ENCODE measurements around the gene IQCE.

The IQCE gene

DNA sequence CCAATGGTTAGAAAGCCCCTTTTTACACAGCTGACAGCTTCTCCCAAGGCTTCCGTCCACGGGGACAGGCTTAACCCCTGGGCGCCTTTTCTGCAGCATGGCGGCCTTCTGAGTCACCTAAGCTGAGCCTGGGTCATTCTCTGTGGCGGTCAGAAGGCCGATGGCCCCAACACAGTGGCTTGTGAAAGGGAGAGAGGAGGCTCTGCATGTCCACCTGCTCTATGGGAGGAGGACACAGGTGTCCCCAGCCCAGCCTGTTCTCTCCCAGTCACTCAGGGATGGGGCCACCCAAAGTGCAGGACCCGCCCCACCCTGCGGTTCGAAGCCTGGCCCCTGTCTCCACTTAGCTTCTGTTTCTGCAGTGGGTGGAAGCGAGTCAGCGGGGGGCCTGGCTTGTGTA lies 52.6 kb downstream of the IQCE start:
- CTCF ChIA-PET: interaction anchor here (1.0 to 1.6 kb wide), 4 partner anchors 10 to 60 kb away, joined by 3 to 5 read pairs (median 3); no protein-coding TSS in a partner anchor
- POLR2A ChIA-PET: no interaction called here
- DNase-seq (ENCODE audit: extremely low spot score): no peak
- TF ChIP-seq CTCF (IDR thresholded peaks at IDR 0.05; ENCODE audit: control extremely low read depth, extremely low read depth, low read depth, missing control alignments): no peak

DNA sequence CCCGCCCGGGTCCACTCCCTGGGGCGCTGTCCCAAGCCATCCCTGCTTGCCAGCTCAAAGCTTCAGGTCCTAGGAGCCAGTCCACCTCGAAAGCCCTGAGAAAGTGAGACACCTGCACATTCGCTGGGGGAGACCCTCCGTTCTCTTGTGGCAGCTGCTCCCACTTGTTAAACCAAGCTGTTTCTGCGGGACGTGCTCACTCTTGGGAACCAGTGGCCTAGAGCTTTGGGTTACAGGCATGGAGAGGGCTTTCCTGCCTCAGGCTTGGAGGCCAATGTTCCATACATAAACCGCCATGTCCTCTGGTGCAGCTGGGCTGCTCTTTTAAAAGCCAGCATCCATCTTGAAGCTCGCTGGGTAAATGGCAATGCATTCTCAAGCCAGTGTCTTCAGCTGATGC lies 53.1 kb downstream of the IQCE start:
- no peak for DNase-seq (ENCODE audit: extremely low spot score)
- no peak for TF ChIP-seq CTCF (IDR thresholded peaks at IDR 0.05; ENCODE audit: control extremely low read depth, extremely low read depth, low read depth, missing control alignments)
- POLR2A ChIA-PET: no interaction called here
- CTCF ChIA-PET: interaction anchor here (1.2 kb wide), 3 partner anchors 13 to 44 kb away, joined by 3 read pairs; no protein-coding TSS in a partner anchor

DNA sequence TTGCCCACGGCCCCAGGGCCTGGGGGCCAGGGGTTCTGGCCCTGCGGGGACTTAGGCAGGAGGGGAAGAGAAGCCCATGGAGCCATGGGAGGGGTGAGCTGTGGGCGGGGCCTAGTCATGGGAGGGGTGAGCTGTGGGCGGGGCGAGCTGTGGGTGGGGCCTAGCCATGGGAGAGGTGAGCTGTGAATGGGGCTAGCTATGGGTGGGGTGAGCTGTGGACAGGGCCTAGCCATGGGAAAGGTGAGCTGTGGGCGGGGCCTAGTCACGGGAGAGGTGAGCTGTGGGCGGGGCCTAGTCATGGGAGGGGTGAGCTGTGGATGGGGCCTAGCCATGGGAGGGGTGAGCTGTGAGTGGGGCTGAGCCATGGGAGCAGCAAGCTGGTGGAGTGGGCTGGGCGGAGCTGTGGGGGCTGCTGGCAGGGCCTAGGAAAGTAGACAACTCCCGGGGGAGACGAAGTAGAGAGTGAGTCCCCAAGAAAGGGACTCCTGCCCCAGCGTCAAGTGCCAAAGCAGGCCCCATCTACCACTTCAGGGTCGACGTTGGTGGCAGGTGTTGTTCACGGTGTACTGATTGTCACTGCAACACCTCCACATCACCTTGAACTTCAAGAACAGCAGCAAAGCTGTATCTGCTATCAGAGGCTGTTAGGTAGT lies 53.8 kb downstream of the IQCE start:
- POLR2A ChIA-PET: no interaction called here
- no peak for DNase-seq (ENCODE audit: extremely low spot score)
- no peak for TF ChIP-seq CTCF (IDR thresholded peaks at IDR 0.05; ENCODE audit: control extremely low read depth, extremely low read depth, low read depth, missing control alignments)
- CTCF ChIA-PET: interaction anchor here (1.2 kb wide), 3 partner anchors 12 to 45 kb away, joined by 3 read pairs; no protein-coding TSS in a partner anchor

- DNase-seq (ENCODE audit: extremely low spot score): no peak
- TF ChIP-seq CTCF (IDR thresholded peaks at IDR 0.05; ENCODE audit: control extremely low read depth, extremely low read depth, low read depth, missing control alignments): no peak
- ChIA-PET POLR2A (no interaction called here), CTCF (interaction anchor here (1.0 to 1.5 kb wide), 4 partner anchors 16 to 145 kb away, joined by 3 to 4 read pairs (median 3); no protein-coding TSS in a partner anchor)
Measured at GRCh38 chr7:2613098-2613930, 54.5 kb downstream of the IQCE start.

DNA sequence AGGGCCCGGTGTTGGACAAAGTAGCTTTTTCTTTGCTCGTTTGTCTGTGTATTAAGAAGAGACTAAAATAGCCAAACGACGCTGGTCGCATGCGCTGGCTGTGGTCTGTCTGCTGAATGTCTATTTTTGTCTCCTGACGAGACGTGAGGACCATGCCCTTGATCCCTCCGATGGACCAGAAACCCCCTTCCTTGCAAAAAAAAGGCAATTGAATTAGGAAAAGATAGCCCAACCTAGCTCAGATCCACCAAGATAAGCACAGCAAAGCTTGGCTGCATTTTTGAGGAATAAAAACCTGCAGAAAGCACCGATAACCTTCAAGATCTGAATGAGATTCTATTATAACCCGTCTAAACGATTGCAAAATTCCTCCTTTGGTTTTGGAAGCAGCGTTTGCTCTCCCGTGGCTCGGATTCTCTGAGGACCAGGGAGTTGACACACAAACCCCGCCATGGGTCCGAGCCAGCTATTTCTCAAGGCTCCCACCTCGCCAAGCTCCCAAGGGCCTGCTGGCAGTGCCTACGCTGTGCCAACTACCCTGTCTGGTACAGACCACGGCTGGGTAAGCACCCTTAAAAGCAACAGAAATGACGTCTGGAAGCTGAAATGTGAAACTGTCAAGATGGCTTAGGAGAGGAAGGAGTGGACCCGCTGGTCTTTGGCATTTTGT lies 55.3 kb downstream of the IQCE start:
- TF ChIP-seq CTCF (IDR thresholded peaks at IDR 0.05; ENCODE audit: control extremely low read depth, extremely low read depth, low read depth, missing control alignments): no peak
- CTCF ChIA-PET: interaction anchor here (1.0 to 1.5 kb wide), 3 partner anchors 17 to 146 kb away, joined by 3 to 4 read pairs (median 3); no protein-coding TSS in a partner anchor
- no peak for DNase-seq (ENCODE audit: extremely low spot score)
- POLR2A ChIA-PET: no interaction called here

DNA sequence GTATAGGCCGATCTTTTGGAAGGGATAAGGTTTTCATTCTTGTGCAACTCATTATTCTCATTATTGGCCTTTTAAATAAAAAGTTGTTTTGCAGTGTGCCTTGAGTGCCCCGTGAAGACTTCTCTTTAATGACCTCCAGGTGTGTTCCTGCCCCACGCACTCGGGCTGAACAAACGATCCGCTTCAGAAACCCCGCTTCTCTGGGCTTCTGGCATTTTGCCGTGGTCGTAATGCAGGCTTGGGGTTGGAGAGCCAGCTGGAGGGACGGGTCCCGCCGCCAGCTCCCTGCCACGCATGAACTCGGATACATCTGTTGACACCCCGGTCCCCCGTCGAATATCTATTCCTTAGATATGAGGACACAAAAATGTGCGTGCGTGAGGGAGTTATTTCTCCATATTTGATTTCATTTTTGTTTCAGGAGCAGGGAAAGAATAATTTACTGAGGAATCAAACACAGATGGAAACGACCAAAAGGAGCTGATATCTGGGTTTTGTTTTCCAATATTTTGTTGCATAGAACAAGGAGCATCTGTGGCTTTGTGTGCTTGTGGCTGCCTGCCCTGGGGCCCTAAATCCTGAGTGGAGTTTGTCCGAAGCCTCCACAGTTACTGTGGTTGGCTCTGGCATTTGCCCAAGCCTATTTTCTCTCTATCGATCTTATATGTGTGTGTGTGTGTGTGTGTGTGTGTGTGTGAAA lies 56.0 kb downstream of the IQCE start:
- CTCF ChIA-PET: interaction anchor here (1.0 to 1.5 kb wide), 2 partner anchors 56 to 146 kb away, joined by 3 to 4 read pairs; no protein-coding TSS in a partner anchor
- DNase-seq (ENCODE audit: extremely low spot score): no peak
- POLR2A ChIA-PET: no interaction called here
- TF ChIP-seq CTCF (IDR thresholded peaks at IDR 0.05; ENCODE audit: control extremely low read depth, extremely low read depth, low read depth, missing control alignments): no peak
